GM12878 (cell line): ENCODE results near the gene OTOP3. TPM values are rescaled to one million over a fixed set of nuclear protein-coding genes. Genes with fewer than 3 reads are reported as not detected.

Experiments used
- ATAC-seq: fragments of 200-7000 bp; cut with Tn5 transposase; 3 replicates; pipeline ENCODE4 v1.9.1; 2020; ENCODE audit warnings: mild to moderate bottlenecking, moderate library complexity
- BruUV-seq: library from RNA; stranded (reverse); fragments of 400-500 nt; replicated peaks from 2 replicates; lab custom pipeline; 2021; lab: Mats Ljungman, UMichigan
- CTCF ChIA-PET: fragments of 300-600 bp; sonication (Branson Sonifier 250); formaldehyde crosslinking; extraction: SDS; loops from one replicate; lab custom pipeline; 2021; ENCODE audit warnings: inconsistent platforms; lab: Yijun Ruan, JAX
- POLR2A ChIA-PET: fragments of 350-600 bp; formaldehyde crosslinking; extraction: SDS; loops from one replicate; lab custom pipeline; 2021; ENCODE audit warnings: inconsistent platforms; lab: Charles Lee
- RAD21 ChIA-PET: fragments of 300-600 bp; sonication (Branson Sonifier 250); formaldehyde crosslinking; loops from one replicate; lab custom pipeline; 2023; ENCODE audit warnings: antibody characterized with exemption; ENCODE audit not compliant: unreplicated experiment; lab: Charles Lee
- SMC1A ChIA-PET: fragments of 300-600 bp; sonication (Branson Sonifier 250); formaldehyde crosslinking; loops from one replicate; lab custom pipeline; 2023; ENCODE audit not compliant: unreplicated experiment, uncharacterized antibody; lab: Charles Lee
- DNase-seq: peaks from one replicate; pipeline ENCODE4 v3.0.0-alpha.2; 2011; ENCODE audit warnings: low read depth, low spot score
- FAIRE-seq: peaks from 3 replicates; lab custom pipeline; 2011; peaks lifted over from hg19 to GRCh38; lab: Jason Lieb, UNC
- H2AFZ ChIP-seq: 2 replicates; pipeline ENCODE4 v1.6.0; 2011; ENCODE audit warnings: low read depth, low read length, control low read depth; ENCODE audit not compliant: control insufficient read depth
- H3K27ac ChIP-seq: 2 replicates; pipeline ENCODE4 v1.5.1; 2011; ENCODE audit warnings: control low read depth; ENCODE audit not compliant: control insufficient read depth, insufficient read depth
- H3K27me3 ChIP-seq, 2 experiments: replicated peaks in 1 of 2; 2 replicates each; pipeline versions ENCODE4 v1.6.0 to v1.6.1; 2011; ENCODE audit warnings: low read length in 1 of 2; ENCODE audit not compliant: control insufficient read depth in 2 of 2, insufficient read depth in 2 of 2
- H3K36me3 ChIP-seq, 2 experiments: 2 replicates each; pipeline ENCODE4 v1.5.1; 2011; ENCODE audit warnings: low read length in 1 of 2; ENCODE audit not compliant: control insufficient read depth in 2 of 2, insufficient read depth in 2 of 2
- H3K4me1 ChIP-seq: 2 replicates; pipeline ENCODE4 v1.6.1; 2011; ENCODE audit warnings: mild to moderate bottlenecking, low read length, moderate library complexity, mixed read lengths; ENCODE audit not compliant: control insufficient read depth, insufficient read depth
- H3K4me2 ChIP-seq: 2 replicates; pipeline ENCODE4 v1.6.0; 2011; ENCODE audit warnings: control low read depth; ENCODE audit not compliant: control insufficient read depth, insufficient read depth
- H3K4me3 ChIP-seq: fragments of 200-600 bp; sonication (generic); 2 replicates; pipeline ENCODE4 v1.5.1; 2016
- H3K79me2 ChIP-seq: 2 replicates; pipeline ENCODE4 v1.6.0; 2011; ENCODE audit warnings: low read length; ENCODE audit not compliant: control insufficient read depth, insufficient read depth
- H3K9ac ChIP-seq: 2 replicates; pipeline ENCODE4 v1.8.0; 2011; ENCODE audit warnings: low read length, control low read depth, mixed read lengths; ENCODE audit not compliant: control insufficient read depth, insufficient read depth
- H3K9me3 ChIP-seq: replicated peaks from 3 replicates; pipeline ENCODE4 v1.5.1; 2011; ENCODE audit warnings: mild to moderate bottlenecking, low read length; ENCODE audit not compliant: control insufficient read depth, insufficient read depth
- H4K20me1 ChIP-seq: 2 replicates; pipeline ENCODE4 v1.6.0; 2011; ENCODE audit not compliant: control insufficient read depth, insufficient read depth
- ASH2L ChIP-seq: fragments of 300-600, 200-600 bp; sonication (generic); IDR thresholded peaks from 2 replicates; pipeline ENCODE4 v1.6.1; 2017; ENCODE audit warnings: low read depth, mild to moderate bottlenecking, borderline replicate concordance
- ATF2 ChIP-seq: IDR thresholded peaks from 2 replicates; pipeline ENCODE4 v1.6.1; 2012; ENCODE audit warnings: low read length, inconsistent platforms
- BMI1 ChIP-seq: fragments of 450-650 bp; IDR thresholded peaks from 2 replicates; pipeline ENCODE4 v1.6.1; 2016; ENCODE audit warnings: mild to moderate bottlenecking, moderate library complexity, borderline replicate concordance
- CEBPZ ChIP-seq: fragments of 150-350 bp; IDR thresholded peaks from 2 replicates; pipeline ENCODE4 v1.6.1; 2016; ENCODE audit warnings: low read depth, low read length
- CREM ChIP-seq: IDR thresholded peaks from 2 replicates; pipeline ENCODE4 v1.6.1; 2014; ENCODE audit warnings: antibody characterized with exemption, low read depth
- IRF3 ChIP-seq: fragments of 450-650 bp; IDR thresholded peaks from 2 replicates; pipeline ENCODE4 v1.6.1; 2014; ENCODE audit warnings: mild to moderate bottlenecking
- MEF2A ChIP-seq: IDR thresholded peaks from 2 replicates; pipeline ENCODE4 v1.6.1; 2011; ENCODE audit warnings: low read depth, mild to moderate bottlenecking, low read length, moderate library complexity; ENCODE audit not compliant: insufficient read depth
- MLLT1 ChIP-seq: fragments of 450-650 bp; IDR thresholded peaks from 2 replicates; pipeline ENCODE4 v1.6.1; 2016; ENCODE audit warnings: mild to moderate bottlenecking
- SRF ChIP-seq, 2 experiments: IDR thresholded peaks; 2 replicates each; pipeline ENCODE4 v1.6.1; 2011; ENCODE audit warnings: low read depth in 2 of 2, low read length in 2 of 2, mild to moderate bottlenecking in 1 of 2, moderate library complexity in 1 of 2
- WGBS: methylation state at CpG from one replicate; pipeline ENCODE4 v1.1.6; 2016; ENCODE audit warnings: low lambda C conversion rate; ENCODE audit not compliant: insufficient replicate concordance, insufficient coverage; ENCODE audit errors: missing lambda C conversion rate; 5-methylcytosine and 5-hydroxymethylcytosine counted together
- in situ Hi-C: fragments of 300-500 bp; cut with MboI; formaldehyde crosslinking; loops from 9 replicates; pipeline ENCODE4 v1.14.3; 2018; ENCODE audit warnings: mixed read lengths
- intact Hi-C: fragments of 100-400 bp; cut with micrococcal nuclease; formaldehyde crosslinking; loops from one replicate; pipeline ENCODE4 v1.14.2; 2022; ENCODE audit not compliant: unreplicated experiment
- polyA plus RNA-seq, 11 experiments: library from polyadenylated mRNA; depleted of rRNA in 4 of 11; unstranded in 6 of 11; stranded (reverse) in 5 of 11; fragments of >200 nt; fragmentation: Nextera tagmentation in 4 of 11; fragmentation: Illumina TruSeq in 1 of 11; extraction: Ambion mirVana in 4 of 11; extraction: Trizol in 1 of 11; gene quantifications; 1 replicate in 1 of 11; 2 replicates in 10 of 11; pipeline versions ENCODE4 v1.2.1 to v1.2.3, GENCODE V29; 2011 to 2016; ENCODE audit warnings: inconsistent platforms in 2 of 11, missing spikeins in 2 of 11, low read depth in 1 of 11
- total RNA-seq, 4 experiments: library from RNA; depleted of rRNA in 3 of 4; stranded (reverse); fragments of >200 nt in 3 of 4; fragmentation: Illumina TruSeq in 1 of 4; extraction: Trizol in 1 of 4; gene quantifications; 2 replicates each; pipeline versions ENCODE4 v1.2.1 to v1.2.3, GENCODE V29; 2013 to 2021

The OTOP3 gene
- total and polyA plus RNA-seq, 10 of the 15 experiments (the other 5 are each of a cell fraction or from before 2014, with no cell fraction given): 0.03 to 0.06 TPM; not detected in 8

GRCh38 chr17:74975943-74976342, 40.2 kb downstream of the OTOP3 start:
- Histone ChIP-seq H3K4me1 (no peaks in the 10 kb centered on the region), H3K9me3 (no peaks in the 10 kb centered on the region), H3K36me3 (no peaks in the 10 kb centered on the region), H3K27ac (no peak overlapping the region), H3K4me3 (no peak overlapping the region), H3K27me3 (peaks cover 6 to 11% of the 10 kb centered on the region in 2 experiments; a peak in 3 of 4 replicates), H3K79me2 (no peaks in the 10 kb centered on the region), H3K9ac (no peak overlapping the region), H3K4me2 (no peak overlapping the region), H2AFZ (no peak overlapping the region), H4K20me1 (no peaks in the 10 kb centered on the region)
- no peak for ATAC-seq
- 20% methylated on average over 4 of the region's 4 CpGs for whole genome bisulfite sequencing
- FAIRE-seq: no peak
- DNase-seq: no peak
- in situ Hi-C loops (no loop called here), intact Hi-C loops (no loop called here)
- CTCF ChIA-PET: interaction anchor here (1.0 to 12.7 kb wide), 2 partner anchors 14 to 16 kb away, joined by 3 to 92 read pairs; no protein-coding TSS in a partner anchor
- RAD21 ChIA-PET: no interaction called here
- TF ChIP-seq SRF (IDR thresholded peaks at IDR 0.05; ENCODE audit: low read depth in 2 of 2, low read length in 2 of 2) (no peak), IRF3 (no peak), CEBPZ (no peak), ATF2 (no peak), CREM (no peak), ASH2L (no peak), BMI1 (no peak), MEF2A (no peak), MLLT1 (no peak)
- SMC1A ChIA-PET: interaction anchor here (1.3 kb wide), 1 partner anchor 15 kb away, joined by 5 read pairs; no protein-coding TSS in a partner anchor
- POLR2A ChIA-PET: interaction anchor here (0.6 kb wide), 1 partner anchor 541 kb away, joined by 3 read pairs; no protein-coding TSS in a partner anchor
- no TSS peak for BruUV-seq
